ENCODE results near the gene ZNF670.

Gene ZNF670

DNA sequence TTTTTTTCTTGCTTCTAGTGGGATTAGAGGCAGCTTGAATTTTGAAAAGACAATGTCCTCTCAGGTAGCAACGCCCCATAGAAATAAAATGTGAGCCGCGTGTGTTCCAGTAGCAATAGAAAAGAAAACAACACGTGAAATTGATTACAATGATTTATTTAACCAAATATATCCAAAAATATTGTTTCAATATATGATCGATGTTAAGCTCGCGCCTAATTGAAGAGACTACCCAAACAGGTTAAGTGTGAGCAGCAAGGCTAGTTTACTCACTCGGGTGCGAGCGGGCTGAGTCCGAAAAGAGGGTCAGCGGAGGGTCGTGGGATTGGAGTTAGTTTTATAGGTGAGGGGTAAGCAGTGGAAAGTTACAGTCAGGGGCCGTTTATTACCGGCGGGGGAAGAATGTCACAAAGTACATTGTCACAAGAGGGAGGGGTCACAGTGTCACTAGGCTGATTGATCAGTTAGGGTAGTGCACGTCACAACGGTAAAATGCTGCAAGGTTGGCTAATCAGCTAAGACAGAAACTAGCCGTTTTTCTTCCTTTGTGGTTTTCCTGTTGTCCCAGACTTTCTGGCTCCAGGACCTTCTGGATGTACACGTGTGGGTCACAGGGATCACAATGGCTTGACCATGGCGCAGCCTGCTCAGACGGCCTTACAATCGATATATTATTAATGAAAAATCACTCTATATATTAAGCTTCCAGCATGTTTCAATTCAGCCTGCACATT lies 697 bp upstream of the ZNF670 start:
- no peak for TF ChIP-seq SIN3A (IDR thresholded peaks at IDR 0.05; ENCODE audit: borderline replicate concordance, insufficient read depth, low read length)
- TF ChIP-seq, protein P1, sequence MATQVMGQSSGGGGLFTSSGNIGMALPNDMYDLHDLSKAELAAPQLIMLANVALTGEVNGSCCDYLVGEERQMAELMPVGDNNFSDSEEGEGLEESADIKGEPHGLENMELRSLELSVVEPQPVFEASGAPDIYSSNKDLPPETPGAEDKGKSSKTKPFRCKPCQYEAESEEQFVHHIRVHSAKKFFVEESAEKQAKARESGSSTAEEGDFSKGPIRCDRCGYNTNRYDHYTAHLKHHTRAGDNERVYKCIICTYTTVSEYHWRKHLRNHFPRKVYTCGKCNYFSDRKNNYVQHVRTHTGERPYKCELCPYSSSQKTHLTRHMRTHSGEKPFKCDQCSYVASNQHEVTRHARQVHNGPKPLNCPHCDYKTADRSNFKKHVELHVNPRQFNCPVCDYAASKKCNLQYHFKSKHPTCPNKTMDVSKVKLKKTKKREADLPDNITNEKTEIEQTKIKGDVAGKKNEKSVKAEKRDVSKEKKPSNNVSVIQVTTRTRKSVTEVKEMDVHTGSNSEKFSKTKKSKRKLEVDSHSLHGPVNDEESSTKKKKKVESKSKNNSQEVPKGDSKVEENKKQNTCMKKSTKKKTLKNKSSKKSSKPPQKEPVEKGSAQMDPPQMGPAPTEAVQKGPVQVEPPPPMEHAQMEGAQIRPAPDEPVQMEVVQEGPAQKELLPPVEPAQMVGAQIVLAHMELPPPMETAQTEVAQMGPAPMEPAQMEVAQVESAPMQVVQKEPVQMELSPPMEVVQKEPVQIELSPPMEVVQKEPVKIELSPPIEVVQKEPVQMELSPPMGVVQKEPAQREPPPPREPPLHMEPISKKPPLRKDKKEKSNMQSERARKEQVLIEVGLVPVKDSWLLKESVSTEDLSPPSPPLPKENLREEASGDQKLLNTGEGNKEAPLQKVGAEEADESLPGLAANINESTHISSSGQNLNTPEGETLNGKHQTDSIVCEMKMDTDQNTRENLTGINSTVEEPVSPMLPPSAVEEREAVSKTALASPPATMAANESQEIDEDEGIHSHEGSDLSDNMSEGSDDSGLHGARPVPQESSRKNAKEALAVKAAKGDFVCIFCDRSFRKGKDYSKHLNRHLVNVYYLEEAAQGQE (IDR thresholded peaks at IDR 0.05; ENCODE audit: insufficient read depth in 1 of 2, low read depth in 2 of 2, low read length in 2 of 2), result no peak

DNA sequence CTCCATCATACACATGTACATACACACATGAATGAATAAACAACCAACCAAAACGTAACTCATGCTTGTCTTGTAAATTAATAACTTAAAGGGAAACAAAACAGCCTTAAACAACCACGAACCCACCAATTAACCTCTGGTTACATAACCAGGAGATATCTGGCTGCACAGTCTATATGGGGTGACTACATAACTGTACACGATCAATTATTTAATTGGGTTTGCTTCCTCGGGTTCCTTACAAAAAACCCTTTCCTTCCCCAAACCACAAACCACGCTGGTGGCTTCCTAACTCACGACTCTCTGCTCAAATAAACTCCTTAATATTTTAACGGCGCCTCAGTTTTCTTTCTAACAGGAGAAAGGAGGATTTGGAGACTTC lies 744 bp downstream of the ZNF670 start:
- TF ChIP-seq SIN3A (IDR thresholded peaks at IDR 0.05; ENCODE audit: borderline replicate concordance, insufficient read depth, low read length) (no peak), FOXP2 (optimal IDR thresholded peaks at IDR 0.05; ENCODE audit: borderline replicate concordance, extremely low read depth, extremely low read length, insufficient read depth) (no peak), TAF1 (IDR thresholded peaks at IDR 0.05; ENCODE audit: borderline replicate concordance, insufficient read depth, low read length) (no peak), POLR2AphosphoS5 (IDR thresholded peaks at IDR 0.05; ENCODE audit: low read depth, low read length) (no peak)
- TF ChIP-seq, protein P1 (IDR thresholded peaks at IDR 0.05; ENCODE audit: insufficient read depth in 1 of 2, low read depth in 2 of 2, low read length in 2 of 2), result no peak

DNA sequence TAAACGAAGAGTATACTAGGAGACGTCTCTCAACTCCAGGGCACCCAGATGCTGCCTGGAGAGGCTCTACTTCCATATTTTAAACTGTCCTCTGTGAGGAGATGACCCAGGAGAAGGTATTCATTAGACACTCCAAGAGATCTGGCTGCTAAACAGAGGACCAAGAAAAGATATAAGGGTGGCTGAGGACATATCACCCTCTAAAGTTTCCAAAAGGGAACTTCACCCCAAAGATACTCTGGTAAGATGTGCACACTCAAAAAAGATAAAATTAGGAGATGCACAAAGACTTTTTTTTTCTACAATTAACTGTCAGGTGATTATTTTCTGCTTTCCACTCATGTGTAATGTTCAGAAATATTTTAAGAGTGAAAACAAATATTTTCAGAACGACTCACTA lies 1.4 kb downstream of the ZNF670 start:
- TF ChIP-seq SIN3A (IDR thresholded peaks at IDR 0.05; ENCODE audit: borderline replicate concordance, insufficient read depth, low read length), result no peak
- no peak for TF ChIP-seq FOXP2 (optimal IDR thresholded peaks at IDR 0.05; ENCODE audit: borderline replicate concordance, extremely low read depth, extremely low read length, insufficient read depth)
- TF ChIP-seq TAF1 (IDR thresholded peaks at IDR 0.05; ENCODE audit: borderline replicate concordance, insufficient read depth, low read length), result no peak
- TF ChIP-seq POLR2AphosphoS5 (IDR thresholded peaks at IDR 0.05; ENCODE audit: low read depth, low read length), result no peak
- TF ChIP-seq, protein P1 (IDR thresholded peaks at IDR 0.05; ENCODE audit: insufficient read depth in 1 of 2, low read depth in 2 of 2, low read length in 2 of 2), result no peak

DNA sequence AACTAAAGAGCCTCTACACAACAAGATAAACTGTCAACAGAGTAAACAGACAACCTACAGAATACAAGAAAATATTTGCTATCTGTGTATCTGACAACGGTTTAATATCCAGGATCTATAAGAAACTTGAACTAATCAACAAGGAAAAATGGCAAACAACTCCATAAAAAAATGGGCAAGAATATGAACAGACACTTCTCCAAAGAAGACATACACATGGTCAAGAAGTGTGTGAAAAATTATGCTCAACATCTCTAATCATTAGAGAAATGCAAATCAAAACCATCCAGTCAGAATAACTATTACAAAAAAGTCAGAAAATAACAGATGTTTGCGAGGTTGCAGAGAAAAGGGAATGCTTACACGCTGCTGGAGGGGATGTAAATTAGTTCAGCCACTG lies 8.0 kb downstream of the ZNF670 start:
- TF ChIP-seq FOXP2 (optimal IDR thresholded peaks at IDR 0.05; ENCODE audit: borderline replicate concordance, extremely low read depth, extremely low read length, insufficient read depth) (no peak), SIN3A (IDR thresholded peaks at IDR 0.05; ENCODE audit: borderline replicate concordance, insufficient read depth, low read length) (no peak), TAF1 (IDR thresholded peaks at IDR 0.05; ENCODE audit: borderline replicate concordance, insufficient read depth, low read length) (no peak), POLR2AphosphoS5 (IDR thresholded peaks at IDR 0.05; ENCODE audit: low read depth, low read length) (no peak)
- TF ChIP-seq, protein P1 (IDR thresholded peaks at IDR 0.05; ENCODE audit: insufficient read depth in 1 of 2, low read depth in 2 of 2, low read length in 2 of 2), result no peak

DNA sequence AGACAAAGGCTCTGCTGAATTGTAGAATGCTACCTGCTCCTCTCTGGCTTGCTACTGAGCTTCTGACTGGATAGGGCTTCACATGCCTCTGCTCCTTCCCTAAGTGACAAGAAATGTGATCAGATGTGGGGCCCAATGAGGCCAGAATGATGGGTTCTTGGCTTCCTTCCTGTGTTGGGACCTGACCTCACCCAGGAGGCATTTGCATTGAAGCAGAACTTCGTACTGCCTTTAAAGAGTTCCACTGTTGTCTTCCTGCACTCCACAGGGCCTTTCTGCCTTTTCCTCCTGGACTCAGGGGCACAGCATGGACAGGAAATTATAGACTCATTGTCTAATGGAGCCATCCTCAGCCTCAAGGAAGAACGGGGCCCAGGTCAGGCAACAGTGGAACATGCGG lies 14.3 kb downstream of the ZNF670 start:
- TF ChIP-seq, protein P1 (IDR thresholded peaks at IDR 0.05; ENCODE audit: insufficient read depth in 1 of 2, low read depth in 2 of 2, low read length in 2 of 2), result no peak
- no peak for TF ChIP-seq TAF1 (IDR thresholded peaks at IDR 0.05; ENCODE audit: borderline replicate concordance, insufficient read depth, low read length)
- TF ChIP-seq SIN3A (IDR thresholded peaks at IDR 0.05; ENCODE audit: borderline replicate concordance, insufficient read depth, low read length), result no peak
